NCI-H146 treated with DMSO at 0.1 percent for 48 hours (cell line): Measurements from ENCODE around the gene CDK3.

ENCODE experiments used
- DNase-seq: peaks from one replicate; lab custom pipeline; 2025; ENCODE audit not compliant: unreplicated experiment; lab: John Stamatoyannopoulos, UW

The CDK3 gene

GRCh38 chr17:76013377-76013932 lies 12.8 kb downstream of the CDK3 start:
- no peak for DNase-seq

GRCh38 chr17:76014100-76014924 lies 13.7 kb downstream of the CDK3 start:
- DNase-seq = peak; percentile 85

- DNase-seq = no peak
These were observed 14.2 kb downstream of the CDK3 start for GRCh38 chr17:76014925-76015261.

- DNase-seq = no peak
These were observed 17.1 kb downstream of the CDK3 start for GRCh38 chr17:76017481-76018339.

- no peak for DNase-seq
These were observed 17.7 kb downstream of the CDK3 start for GRCh38 chr17:76018340-76018680.

- DNase-seq = no peak
These were observed 18.1 kb downstream of the CDK3 start for GRCh38 chr17:76018801-76019200.

GRCh38 chr17:76019833-76020467 lies 19.3 kb downstream of the CDK3 start:
- no peak for DNase-seq

- DNase-seq = no peak
These were observed 21.6 kb downstream of the CDK3 start for GRCh38 chr17:76022285-76022684.

- no peak for DNase-seq
These were observed 22.6 kb downstream of the CDK3 start for GRCh38 chr17:76022973-76023899.

- DNase-seq = no peak
These were observed 23.2 kb downstream of the CDK3 start for GRCh38 chr17:76023900-76024237.

GRCh38 chr17:76024353-76024752 lies 23.7 kb downstream of the CDK3 start:
- no peak for DNase-seq

- no peak for DNase-seq
These were observed 24.6 kb downstream of the CDK3 start for GRCh38 chr17:76025294-76025693.

- no peak for DNase-seq
These were observed 26.1 kb downstream of the CDK3 start for GRCh38 chr17:76026714-76027158.

GRCh38 chr17:76027159-76027839 lies 26.6 kb downstream of the CDK3 start, which contains the start of gene EVPL:
EVPL (minus strand) TSS chr17:76027306; CDS start chr17:76027198, 108 bp downstream.
- no peak for DNase-seq

GRCh38 chr17:76032073-76032779 lies 31.6 kb downstream of the CDK3 start:
- peak; percentile 44 for DNase-seq

GRCh38 chr17:76032780-76033108 lies 32.1 kb downstream of the CDK3 start:
- DNase-seq = no peak

- no peak for DNase-seq
These were observed 32.5 kb downstream of the CDK3 start for GRCh38 chr17:76033139-76033538.

GRCh38 chr17:76034428-76035350 lies 34.0 kb downstream of the CDK3 start:
- no peak for DNase-seq
